Type B pancreatic cell (in vitro differentiated cells): ENCODE measurements around the gene PTGES2. TPM values are rescaled to one million over a fixed set of nuclear protein-coding genes. Genes with fewer than 3 reads are reported as not detected.
"Not testable (repeated sequence)": the region's sequence is repeated elsewhere in the genome, so short reads cannot be mapped to it uniquely, and the experiment has no call there.

Source experiments
- DNase-seq: peaks from one replicate; pipeline ENCODE4 v3.0.0; 2021; ENCODE audit warnings: mixed read lengths; ENCODE audit not compliant: unreplicated experiment; ENCODE audit errors: extremely low spot score
- H3K27ac Mint-ChIP-seq: 2 replicates; pipeline ENCODE4 v1.8.0; 2021; ENCODE audit warnings: mild to moderate bottlenecking, mixed read lengths
- H3K27me3 Mint-ChIP-seq: 2 replicates; pipeline ENCODE4 v1.8.0; 2021; ENCODE audit warnings: mixed read lengths
- H3K36me3 Mint-ChIP-seq: 2 replicates; pipeline ENCODE4 v1.8.0; 2021; ENCODE audit warnings: mixed read lengths
- H3K4me1 Mint-ChIP-seq: one replicate; pipeline ENCODE4 v1.8.0; 2021; ENCODE audit warnings: mixed read lengths; ENCODE audit not compliant: unreplicated experiment
- H3K4me3 Mint-ChIP-seq: 2 replicates; pipeline ENCODE4 v1.8.0; 2021; ENCODE audit warnings: mild to moderate bottlenecking, mixed read lengths
- H3K9me3 Mint-ChIP-seq: 2 replicates; pipeline ENCODE4 v1.8.0; 2021; ENCODE audit warnings: mixed read lengths
- CTCF ChIP-seq: fragments of 200-600 bp; sonication (generic); conservative IDR thresholded peaks from 2 replicates; pipeline ENCODE4 v1.5.0; 2021; ENCODE audit warnings: antibody characterized with exemption, mild to moderate bottlenecking
- total RNA-seq: library from RNA; stranded (reverse); gene quantifications from 2 replicates; pipeline ENCODE4 v1.2.1, GENCODE V29; 2021; ENCODE audit warnings: low replicate concordance

Gene PTGES2
- total RNA-seq, 1 donor from 2014 or later = 67.2 TPM

GRCh38 chr9:128113526-128114325 lies 13.8 kb downstream of the PTGES2 start:
- Mint-ChIP-seq H3K27me3 (no peaks in the 10 kb centered on the region), H3K4me3 (no peak overlapping the region), H3K27ac (no peak overlapping the region), H3K4me1 (peaks cover 12% of the 10 kb centered on the region), H3K36me3 (peaks cover 14% of the 10 kb centered on the region), H3K9me3 (no peaks in the 10 kb centered on the region)
- DNase-seq = no peak
- no peak for TF ChIP-seq CTCF

- H3K9me3 Mint-ChIP-seq, H3K27ac Mint-ChIP-seq, H3K27me3 Mint-ChIP-seq, H3K4me3 Mint-ChIP-seq, DNase-seq, H3K4me1 Mint-ChIP-seq: not testable (repeated sequence)
- peaks cover 15% of the 10 kb centered on the region for H3K36me3 Mint-ChIP-seq
Measured at GRCh38 chr9:128111726-128112125, 15.8 kb downstream of the PTGES2 start.

- DNase-seq = no peak
- Mint-ChIP-seq H3K27me3 (no peaks in the 10 kb centered on the region), H3K4me1 (peaks cover 7% of the 10 kb centered on the region), H3K4me3 (peak overlapping the region; percentile 47), H3K36me3 (peaks cover 15% of the 10 kb centered on the region), H3K27ac (peak overlapping the region; percentile 78), H3K9me3 (no peaks in the 10 kb centered on the region)
- TF ChIP-seq CTCF = no peak
Measured at GRCh38 chr9:128109050-128109709, 18.3 kb downstream of the PTGES2 start.

GRCh38 chr9:128108269-128109049 lies 19.1 kb downstream of the PTGES2 start:
- TF ChIP-seq CTCF = no peak
- DNase-seq = no peak
- H3K27me3 Mint-ChIP-seq = no peaks in the 10 kb centered on the region
- H3K4me3 Mint-ChIP-seq = peak overlapping the region; percentile 47
- H3K9me3 Mint-ChIP-seq = no peaks in the 10 kb centered on the region
- peak overlapping the region; percentile 78 for H3K27ac Mint-ChIP-seq
- H3K36me3 Mint-ChIP-seq = peaks cover 12% of the 10 kb centered on the region
- peaks cover 7% of the 10 kb centered on the region for H3K4me1 Mint-ChIP-seq

- no peak for TF ChIP-seq CTCF
- H3K27ac Mint-ChIP-seq = peak overlapping the region; percentile 54
- no peak for DNase-seq
Measured at GRCh38 chr9:128107468-128108268, 19.9 kb downstream of the PTGES2 start.

More at GRCh38 chr9:128107468-128108268, 19.9 kb downstream of the PTGES2 start:
- Mint-ChIP-seq H3K27me3 (no peaks in the 10 kb centered on the region), H3K4me1 (peaks cover 7% of the 10 kb centered on the region), H3K4me3 (no peak overlapping the region), H3K9me3 (no peaks in the 10 kb centered on the region), H3K36me3 (peaks cover 12% of the 10 kb centered on the region)
